Activated CD4-positive, alpha-beta T cell treated with anti-CD3 and anti-CD28 coated beads for 36 hours (primary cell): ENCODE results near the gene NUDT4B. TPM values are rescaled to one million over a fixed set of nuclear protein-coding genes. Genes with fewer than 3 reads are reported as not detected.
"Not testable (repeated sequence)": the region's sequence is repeated elsewhere in the genome, so short reads cannot be mapped to it uniquely, and the experiment has no call there.

Experiments used
- ATAC-seq: fragments of 200-7000 bp; cut with Tn5 transposase; one replicate; pipeline ENCODE4 v1.10.0; 2021; ENCODE audit warnings: mild to moderate bottlenecking, moderate library complexity
- CTCF ChIA-PET: fragments of 350-600 bp; sonication (Branson Sonifier 250); formaldehyde crosslinking; loops from one replicate; lab custom pipeline; 2021; ENCODE audit warnings: antibody characterized with exemption; lab: Charles Lee
- POLR2A ChIA-PET: fragments of 350-600 bp; sonication (Branson Sonifier 250); formaldehyde crosslinking; loops from one replicate; lab custom pipeline; 2021; ENCODE audit warnings: antibody characterized with exemption, inconsistent platforms; lab: Charles Lee
- DNase-seq: peaks from one replicate; pipeline ENCODE4 v3.0.0-alpha.2; 2020
- H3K27ac Mint-ChIP-seq: one replicate; pipeline ENCODE4 v1.8.0; 2021; ENCODE audit warnings: mixed read lengths
- H3K27me3 Mint-ChIP-seq: one replicate; pipeline ENCODE4 v1.8.0; 2021; ENCODE audit warnings: mixed read lengths
- H3K36me3 Mint-ChIP-seq: one replicate; pipeline ENCODE4 v1.8.0; 2021; ENCODE audit warnings: low read depth, mixed read lengths
- H3K4me1 Mint-ChIP-seq: one replicate; pipeline ENCODE4 v1.8.0; 2021; ENCODE audit warnings: mixed read lengths
- H3K4me3 Mint-ChIP-seq: one replicate; pipeline ENCODE4 v1.8.0; 2021; ENCODE audit warnings: mild to moderate bottlenecking, moderate library complexity, mixed read lengths
- H3K9me3 Mint-ChIP-seq: one replicate; pipeline ENCODE4 v1.8.0; 2021; ENCODE audit warnings: low read depth, mixed read lengths
- intact Hi-C, 2 experiments: fragments of 100-400 bp; cut with DNase I in 1 of 2; cut with micrococcal nuclease in 1 of 2; formaldehyde crosslinking; loops; one replicate each; pipeline versions ENCODE4 v1.14.2 to v1.15.1; 2022 to 2024; cut with DNase I, micrococcal nuclease
- total RNA-seq, 2 experiments: library from RNA; stranded (reverse); gene quantifications; one replicate each; pipeline ENCODE4 v1.2.3, GENCODE V29; 2021

Gene NUDT4B
- under 1 TPM; 0.41 to 0.46 TPM for total RNA-seq

DNA sequence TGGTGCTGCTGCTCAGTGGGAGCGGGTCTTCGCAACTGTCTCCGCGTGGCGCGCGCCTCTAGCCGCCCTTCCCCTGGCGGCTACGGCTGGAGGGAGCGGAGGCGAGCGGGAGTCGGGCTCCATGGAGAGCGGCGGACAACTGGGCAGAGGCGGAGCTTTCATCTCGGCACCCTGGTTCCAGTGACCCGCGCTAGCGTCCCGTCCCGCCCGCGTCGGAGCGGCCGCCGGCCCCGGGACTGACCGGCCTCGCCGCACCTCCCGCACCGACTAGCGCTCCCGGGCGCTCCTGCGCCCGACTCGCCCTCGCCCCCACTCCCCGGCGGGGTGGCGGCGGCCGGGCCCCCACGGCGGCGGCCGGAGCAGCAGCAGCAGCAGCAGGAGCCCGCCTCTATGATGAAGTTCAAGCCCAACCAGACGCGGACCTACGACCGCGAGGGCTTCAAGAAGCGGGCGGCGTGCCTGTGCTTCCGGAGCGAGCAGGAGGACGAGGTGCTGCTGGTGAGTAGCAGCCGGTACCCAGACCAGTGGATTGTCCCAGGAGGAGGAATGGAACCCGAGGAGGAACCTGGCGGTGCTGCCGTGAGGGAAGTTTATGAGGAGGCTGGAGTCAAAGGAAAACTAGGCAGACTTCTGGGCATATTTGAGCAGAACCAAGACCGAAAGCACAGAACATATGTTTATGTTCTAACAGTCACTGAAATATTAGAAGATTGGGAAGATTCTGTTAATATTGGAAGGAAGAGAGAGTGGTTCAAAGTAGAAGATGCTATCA is at the start of gene NUDT4B:
NUDT4B (plus strand) TSS at position 212 of the 772 bp plus-strand sequence; CDS start at position 391, 179 bp downstream.
- H3K27me3 Mint-ChIP-seq, intact Hi-C loops, POLR2A ChIA-PET, H3K27ac Mint-ChIP-seq, DNase-seq, H3K36me3 Mint-ChIP-seq, H3K4me3 Mint-ChIP-seq, CTCF ChIA-PET, H3K4me1 Mint-ChIP-seq, H3K9me3 Mint-ChIP-seq: not testable (repeated sequence)
- ATAC-seq: peak; percentile 75

DNA sequence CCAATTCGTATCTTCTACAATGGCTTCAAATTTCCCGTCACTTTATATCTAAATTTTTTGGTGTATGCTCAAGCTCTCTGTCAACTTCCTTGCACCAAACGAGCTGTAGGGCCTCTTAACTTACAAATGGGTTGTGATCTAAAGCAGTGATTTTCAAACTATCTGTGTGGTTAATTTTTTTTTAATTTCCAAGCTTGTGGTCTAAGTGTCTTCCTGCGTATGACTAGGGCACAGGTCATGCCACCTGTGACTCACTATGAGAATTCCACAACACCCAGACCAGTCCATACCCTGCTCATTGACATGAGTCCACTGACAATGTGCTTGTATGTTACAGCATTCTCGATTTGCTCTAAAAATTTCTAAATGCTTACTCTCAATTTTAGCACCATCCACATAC is 49.2 kb upstream of the NUDT4B start:
- H3K4me1 Mint-ChIP-seq, CTCF ChIA-PET, H3K27me3 Mint-ChIP-seq, H3K9me3 Mint-ChIP-seq, H3K36me3 Mint-ChIP-seq, DNase-seq, H3K4me3 Mint-ChIP-seq, POLR2A ChIA-PET, intact Hi-C loops, H3K27ac Mint-ChIP-seq: not testable (repeated sequence)
- peak; percentile 91 for ATAC-seq

DNA sequence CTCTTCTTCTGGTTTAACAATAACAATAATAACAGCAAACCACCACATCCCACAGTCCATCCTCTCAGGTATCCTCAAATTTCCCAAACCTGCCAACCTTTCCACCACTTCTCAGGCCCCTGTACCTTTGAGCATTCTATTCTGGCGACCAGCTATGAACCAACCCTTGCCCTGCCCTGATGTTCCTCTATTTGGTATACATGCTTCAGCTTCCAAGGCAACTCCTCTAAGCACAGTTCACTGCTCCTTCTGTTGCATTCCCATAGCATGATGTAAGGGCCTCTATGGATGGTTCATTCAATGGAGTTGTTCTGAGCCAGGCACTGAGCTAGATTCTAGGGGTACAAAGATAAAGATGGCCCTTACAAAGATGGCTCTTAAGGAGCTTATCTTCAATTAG is 46.3 kb upstream of the NUDT4B start:
- H3K4me3 Mint-ChIP-seq, POLR2A ChIA-PET, intact Hi-C loops, DNase-seq, H3K27ac Mint-ChIP-seq, CTCF ChIA-PET, ATAC-seq, H3K9me3 Mint-ChIP-seq, H3K27me3 Mint-ChIP-seq, H3K36me3 Mint-ChIP-seq, H3K4me1 Mint-ChIP-seq: not testable (repeated sequence)

DNA sequence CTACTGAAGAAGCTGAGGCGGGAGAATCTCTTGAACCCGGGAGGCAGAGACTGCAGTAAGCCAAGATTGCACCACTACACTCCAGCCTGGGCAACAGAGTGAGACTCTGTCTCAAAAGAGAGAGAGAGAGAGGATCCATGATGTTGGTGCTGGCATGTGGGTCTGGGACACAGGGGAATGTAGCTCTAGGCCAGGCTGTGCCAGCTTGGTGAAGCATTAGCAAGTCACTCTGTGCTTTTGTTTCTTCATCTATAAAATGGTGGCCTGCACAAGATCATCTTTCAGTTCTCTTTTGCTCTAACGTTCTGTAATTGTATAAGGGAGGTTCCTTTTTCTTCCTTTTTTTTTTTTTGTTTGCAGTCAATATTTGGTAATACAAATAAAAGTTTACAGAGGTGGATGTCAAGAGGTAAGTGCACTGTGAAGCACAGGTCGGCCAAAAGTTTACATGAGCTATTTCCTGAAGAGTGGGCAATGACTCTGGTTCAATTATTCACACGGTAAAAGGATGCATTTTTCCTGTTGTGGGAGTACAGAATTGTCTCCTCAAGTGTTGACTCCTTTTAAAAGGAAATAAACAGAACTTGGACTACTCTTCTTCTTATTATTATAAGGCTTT is 44.5 kb upstream of the NUDT4B start:
- H3K27me3 Mint-ChIP-seq, DNase-seq, CTCF ChIA-PET, ATAC-seq, H3K27ac Mint-ChIP-seq, POLR2A ChIA-PET, H3K4me1 Mint-ChIP-seq, intact Hi-C loops, H3K36me3 Mint-ChIP-seq, H3K4me3 Mint-ChIP-seq, H3K9me3 Mint-ChIP-seq: not testable (repeated sequence)

DNA sequence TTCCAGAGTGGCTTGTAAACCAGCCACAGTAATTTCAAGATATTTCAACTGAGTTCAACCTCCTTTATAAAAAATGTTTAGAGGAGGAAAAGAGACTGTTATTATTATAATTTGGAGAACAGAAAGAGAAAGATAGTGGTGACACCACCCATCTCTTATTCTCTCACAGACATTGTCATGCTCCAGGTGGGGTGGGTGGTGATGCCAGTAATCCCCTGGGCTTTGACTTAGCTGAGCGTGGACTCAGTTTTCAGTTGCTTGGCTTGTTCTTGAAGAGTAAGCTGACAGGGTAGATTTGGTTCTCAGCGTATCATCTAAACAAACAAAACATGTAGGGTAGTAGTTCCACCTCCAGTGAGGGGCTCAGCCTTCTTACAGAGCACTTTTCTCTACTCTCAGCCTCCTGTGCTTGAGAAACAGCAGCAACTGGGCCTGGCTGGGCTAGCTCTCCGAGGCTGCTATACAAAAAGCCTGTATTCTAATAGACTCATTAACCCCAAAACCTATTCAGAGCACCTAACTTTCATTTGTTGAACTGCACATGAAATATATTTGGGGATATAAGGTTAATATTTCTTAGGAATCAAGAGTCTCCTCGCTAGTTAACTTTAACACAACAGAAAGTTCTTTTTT is 43.1 kb upstream of the NUDT4B start:
- POLR2A ChIA-PET, H3K27ac Mint-ChIP-seq, CTCF ChIA-PET, DNase-seq, ATAC-seq, H3K27me3 Mint-ChIP-seq, H3K9me3 Mint-ChIP-seq, H3K4me1 Mint-ChIP-seq, H3K36me3 Mint-ChIP-seq, H3K4me3 Mint-ChIP-seq, intact Hi-C loops: not testable (repeated sequence)

DNA sequence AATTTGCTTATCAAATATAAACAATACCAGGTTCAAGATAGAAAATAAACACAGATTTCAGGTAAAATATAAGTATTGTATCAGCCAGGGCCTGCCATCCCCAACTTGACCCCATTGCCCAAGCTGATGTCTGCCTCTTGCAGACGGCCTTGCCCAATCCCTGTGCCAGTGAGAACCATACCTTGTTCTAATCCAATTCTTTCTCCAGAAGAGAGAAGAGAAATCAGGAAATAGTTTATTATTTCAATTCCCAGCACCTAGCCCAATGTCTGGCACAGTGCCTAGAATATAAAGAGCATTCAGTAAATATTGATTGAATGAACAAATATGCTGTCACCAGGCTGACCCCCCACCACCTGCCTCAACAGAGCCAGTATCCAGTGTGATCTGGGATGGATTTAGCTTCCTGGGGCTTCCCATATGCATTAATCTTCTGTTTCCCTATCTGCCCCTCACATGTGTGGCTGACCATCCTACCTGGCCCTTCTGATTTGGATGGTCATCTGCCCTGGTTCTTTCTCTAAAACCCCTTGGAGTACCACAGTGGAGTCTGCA is 39.7 kb upstream of the NUDT4B start:
- POLR2A ChIA-PET, H3K9me3 Mint-ChIP-seq, H3K27me3 Mint-ChIP-seq, DNase-seq, intact Hi-C loops, H3K4me3 Mint-ChIP-seq, H3K36me3 Mint-ChIP-seq, CTCF ChIA-PET, ATAC-seq, H3K4me1 Mint-ChIP-seq, H3K27ac Mint-ChIP-seq: not testable (repeated sequence)

DNA sequence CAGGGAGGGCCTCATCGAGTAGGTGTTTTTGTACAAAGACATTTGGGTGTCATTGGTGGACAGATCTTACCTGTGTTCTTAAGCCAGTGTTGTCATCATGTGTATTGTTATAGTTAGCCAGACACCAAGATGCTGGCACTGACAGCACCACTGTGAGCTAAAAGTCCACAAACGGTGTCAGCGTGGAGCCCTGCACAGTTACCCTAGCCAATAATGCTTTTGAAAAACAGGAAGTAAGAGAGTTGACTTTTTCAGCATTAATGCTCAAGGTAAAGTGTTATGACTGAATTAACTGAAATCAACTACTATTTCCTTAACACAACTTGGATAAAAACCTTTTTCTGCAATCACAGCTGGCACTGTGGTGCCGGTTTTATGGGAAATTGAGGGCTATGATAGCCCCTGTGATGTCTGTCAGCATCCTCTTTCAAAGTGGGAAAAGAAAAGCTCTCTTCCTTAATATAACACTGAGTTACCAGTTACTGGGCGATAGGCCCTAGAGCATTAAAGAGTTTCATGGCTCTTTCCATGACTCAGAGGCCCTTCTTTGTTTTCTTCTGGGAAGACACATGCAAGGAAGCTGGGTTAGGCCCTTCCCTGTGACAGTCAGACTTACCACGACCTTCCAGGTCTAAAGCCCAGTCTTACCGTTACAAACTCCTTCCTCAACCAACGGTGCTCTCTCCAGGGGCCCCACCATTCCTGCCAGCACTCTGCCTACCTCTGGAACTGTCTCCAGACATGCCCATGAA is 37.6 kb upstream of the NUDT4B start:
- intact Hi-C loops, H3K27ac Mint-ChIP-seq, H3K4me3 Mint-ChIP-seq, H3K27me3 Mint-ChIP-seq, CTCF ChIA-PET, H3K4me1 Mint-ChIP-seq, H3K9me3 Mint-ChIP-seq, DNase-seq, H3K36me3 Mint-ChIP-seq, POLR2A ChIA-PET: not testable (repeated sequence)
- ATAC-seq: peak; percentile 47

DNA sequence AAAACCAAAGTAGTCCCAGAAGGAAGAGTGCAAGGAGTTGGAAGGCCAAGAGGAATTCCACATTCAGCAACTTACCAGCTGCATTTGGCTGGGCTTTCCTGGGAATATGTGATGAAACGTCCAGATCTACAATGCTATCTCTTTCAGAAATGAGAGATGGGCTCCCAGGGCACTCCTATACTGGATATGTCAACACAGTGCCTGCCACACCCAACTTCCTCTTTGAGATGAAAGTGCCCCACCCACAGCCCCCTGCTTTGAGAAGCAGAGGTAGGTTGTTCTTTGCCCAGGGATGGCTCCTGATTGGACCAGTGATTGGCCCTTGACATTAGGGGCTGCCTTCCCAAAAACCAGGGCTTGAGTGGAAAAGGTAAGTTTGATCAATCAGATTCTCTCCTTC is 36.2 kb upstream of the NUDT4B start:
- POLR2A ChIA-PET, H3K4me3 Mint-ChIP-seq, H3K4me1 Mint-ChIP-seq, H3K36me3 Mint-ChIP-seq, ATAC-seq, intact Hi-C loops, DNase-seq, H3K9me3 Mint-ChIP-seq, H3K27ac Mint-ChIP-seq, H3K27me3 Mint-ChIP-seq, CTCF ChIA-PET: not testable (repeated sequence)

DNA sequence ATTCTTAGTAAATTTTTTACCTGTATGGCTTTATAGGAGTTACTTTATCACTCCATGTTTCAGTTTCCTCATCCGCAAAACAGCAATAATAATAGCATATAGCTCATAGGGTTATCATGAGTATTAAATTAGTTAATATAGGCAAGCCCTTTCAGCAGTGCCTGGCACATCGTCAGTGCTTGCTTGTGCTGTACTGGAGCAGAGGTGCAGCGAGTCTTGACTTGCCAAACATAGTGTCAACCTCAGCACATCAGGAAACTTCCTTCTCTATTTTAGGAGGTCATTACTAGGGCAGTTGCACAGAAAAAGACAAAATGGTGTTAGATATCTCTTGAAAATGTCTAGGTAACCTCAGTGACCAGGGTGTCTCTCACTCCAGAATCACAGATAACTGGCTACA is 33.1 kb upstream of the NUDT4B start:
- CTCF ChIA-PET, H3K27me3 Mint-ChIP-seq, DNase-seq, POLR2A ChIA-PET, ATAC-seq, H3K4me3 Mint-ChIP-seq, H3K36me3 Mint-ChIP-seq, H3K9me3 Mint-ChIP-seq, intact Hi-C loops, H3K4me1 Mint-ChIP-seq, H3K27ac Mint-ChIP-seq: not testable (repeated sequence)

DNA sequence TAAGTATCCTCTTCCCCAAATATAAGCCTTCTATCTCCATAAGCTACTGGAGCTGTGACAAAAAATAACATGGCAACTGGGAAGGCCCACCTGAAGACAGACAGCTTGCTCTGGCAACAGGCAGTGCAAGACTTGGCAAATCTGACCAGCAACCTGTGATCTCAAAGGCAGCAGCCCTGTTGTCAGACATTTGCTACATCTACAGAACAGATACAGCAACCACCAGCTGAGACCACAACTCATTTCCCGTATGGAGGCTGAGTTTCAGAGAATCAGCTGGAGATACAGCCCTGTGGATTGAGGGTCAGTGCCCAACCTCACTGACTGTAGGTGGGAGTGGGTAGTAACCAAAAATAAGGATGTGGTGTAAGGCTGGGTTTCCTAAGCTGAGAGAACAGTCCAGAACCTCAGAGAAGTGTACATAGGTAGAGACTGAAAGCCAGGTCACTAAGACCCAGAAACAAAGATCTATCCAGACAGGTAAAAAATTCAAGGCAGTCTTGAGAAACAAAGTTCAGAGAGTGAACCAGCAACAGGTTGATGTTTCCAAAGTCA is 31.5 kb upstream of the NUDT4B start:
- ATAC-seq: peak; percentile 49
- intact Hi-C loops, H3K36me3 Mint-ChIP-seq, H3K9me3 Mint-ChIP-seq, H3K4me3 Mint-ChIP-seq, H3K27ac Mint-ChIP-seq, POLR2A ChIA-PET, H3K27me3 Mint-ChIP-seq, H3K4me1 Mint-ChIP-seq, DNase-seq, CTCF ChIA-PET: not testable (repeated sequence)

DNA sequence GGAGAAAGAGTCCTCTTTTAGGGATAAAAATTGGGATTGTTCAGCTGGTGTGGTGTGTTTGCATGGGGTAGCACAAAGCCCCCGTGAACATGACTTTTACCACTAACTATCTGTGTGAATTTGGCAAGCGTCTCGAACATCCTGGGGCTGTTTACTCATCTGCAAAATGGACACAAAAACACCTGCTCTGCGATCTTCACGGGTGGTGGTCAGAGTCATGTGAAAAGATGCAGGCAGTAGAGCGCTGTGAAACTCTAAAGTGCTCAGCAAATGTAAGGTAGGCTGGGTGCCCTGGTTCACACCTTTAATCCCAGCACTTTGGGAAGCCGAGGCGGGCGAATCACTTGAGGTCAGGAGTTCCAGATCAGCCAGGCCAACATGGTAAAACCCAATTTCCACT is 27.7 kb upstream of the NUDT4B start:
- DNase-seq, H3K4me3 Mint-ChIP-seq, POLR2A ChIA-PET, H3K9me3 Mint-ChIP-seq, CTCF ChIA-PET, H3K36me3 Mint-ChIP-seq, H3K27ac Mint-ChIP-seq, H3K27me3 Mint-ChIP-seq, ATAC-seq, H3K4me1 Mint-ChIP-seq, intact Hi-C loops: not testable (repeated sequence)
